Right lobe of liver (tissue), 6 donors: ENCODE results near the gene P2RY6. TPM values are rescaled to one million over a fixed set of nuclear protein-coding genes. Genes with fewer than 3 reads are reported as not detected.

Source experiments
- ATAC-seq, 4 donors: fragments of 200-7000 bp; cut with Tn5 transposase; one replicate each; pipeline ENCODE4 v1.9.1; 2020; ENCODE audit warnings: mild to moderate bottlenecking in 4 of 4, moderate library complexity in 4 of 4
- DNase-seq, 3 donors: peaks; one replicate each; pipeline ENCODE4 v3.0.0-alpha.2; 2020
- H3K27ac ChIP-seq, 3 donors: fragments of 200-600 bp; one replicate each; pipeline ENCODE4 v1.8.0; 2022
- H3K27me3 ChIP-seq, 2 donors: fragments of 200-600 bp; one replicate each; pipeline ENCODE4 v1.8.0; 2022
- H3K36me3 ChIP-seq, 4 donors: fragments of 200-600 bp; sonication (generic) in 1 of 4; one replicate each; pipeline versions ENCODE4 v1.5.1 to v1.8.0; 2017 to 2022; ENCODE audit warnings: control low read depth in 1 of 4
- H3K4me1 ChIP-seq, 4 donors: fragments of 200-600 bp; sonication (generic) in 1 of 4; one replicate each; pipeline versions ENCODE4 v1.5.1 to v1.8.0; 2017 to 2022; ENCODE audit warnings: control low read depth in 1 of 4
- H3K4me3 ChIP-seq, 3 donors: fragments of 200-600 bp; one replicate each; pipeline ENCODE4 v1.8.0; 2022
- H3K9me3 ChIP-seq, 4 donors: fragments of 200-600 bp; sonication (generic) in 1 of 4; one replicate each; pipeline versions ENCODE4 v1.5.1 to v1.8.0; 2017 to 2022; ENCODE audit warnings: control low read depth in 1 of 4
- CTCF ChIP-seq, 4 donors: fragments of 200-600 bp in 3 of 4; fragments of 450-650 bp in 1 of 4; IDR thresholded peaks; one replicate each; pipeline versions ENCODE4 v1.5.1 to v1.8.0; 2016 to 2022; ENCODE audit warnings: antibody characterized with exemption in 4 of 4, mild to moderate bottlenecking in 2 of 4
- POLR2A ChIP-seq: fragments of 450-650 bp; IDR thresholded peaks from one replicate; pipeline ENCODE4 v1.6.1; 2017; ENCODE audit warnings: antibody characterized with exemption, mild to moderate bottlenecking
- WGBS: methylation state at CpG from one replicate; pipeline ENCODE4 v1.1.6; 2018; ENCODE audit warnings: low coverage, low lambda C conversion rate; ENCODE audit not compliant: insufficient coverage; ENCODE audit errors: missing lambda C conversion rate; 5-methylcytosine and 5-hydroxymethylcytosine counted together
- intact Hi-C, 2 donors: fragments of 100-400 bp; cut with DNase I; formaldehyde crosslinking; loops; one replicate each; pipeline versions ENCODE4 v1.11.2 to v1.14.1; 2022
- total RNA-seq, 6 experiments: library from RNA; depleted of rRNA in 2 of 6; stranded (reverse); fragments of >200 nt in 2 of 6; fragmentation: NEBNext Ultra II Directional in 3 of 6; extraction: Animal tissue kit (Norgen Biotek cat#: 25700) in 3 of 6; gene quantifications; one replicate each; pipeline versions ENCODE4 v1.1.0 to v1.2.4, GENCODE V29; 2016 to 2023
- donor health status: DM: no; HTN: yes; CAD: no.
- donor health status: DM: no; HTN: no; CAD: no.
- donor health status: DM: no; HTN: no; CAD: no.
- donor health status: DM: no; HTN: yes; CAD: no.
- donor health status: DM: no; HTN: yes; CAD: no.

Gene P2RY6
- total RNA-seq, 6 experiments from 2014 or later: 0.24 to 1.8 (median 0.62) TPM

DNA sequence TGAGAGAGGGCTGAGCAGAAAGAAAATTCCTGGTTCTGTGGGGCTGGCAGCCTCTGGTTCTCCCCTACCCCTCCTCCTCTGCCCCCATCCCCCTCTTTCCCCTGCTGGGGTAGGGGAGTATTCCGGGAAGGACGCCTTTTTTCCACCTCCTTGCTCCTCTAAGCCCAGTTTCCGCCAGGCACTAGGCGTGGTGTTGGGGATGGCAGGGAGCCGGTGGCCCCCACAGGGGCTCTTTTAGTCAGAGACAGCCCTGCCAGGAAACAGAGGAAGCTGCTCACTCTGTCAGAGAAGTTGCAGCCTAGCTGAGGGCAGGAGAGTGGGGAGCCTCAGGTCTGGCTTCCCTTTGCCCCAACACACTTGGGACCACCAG is 20.4 kb downstream of the P2RY6 start:
- ATAC-seq: no peak
- WGBS: no CpG with 5 or more reads among the region's 5 CpGs

DNA sequence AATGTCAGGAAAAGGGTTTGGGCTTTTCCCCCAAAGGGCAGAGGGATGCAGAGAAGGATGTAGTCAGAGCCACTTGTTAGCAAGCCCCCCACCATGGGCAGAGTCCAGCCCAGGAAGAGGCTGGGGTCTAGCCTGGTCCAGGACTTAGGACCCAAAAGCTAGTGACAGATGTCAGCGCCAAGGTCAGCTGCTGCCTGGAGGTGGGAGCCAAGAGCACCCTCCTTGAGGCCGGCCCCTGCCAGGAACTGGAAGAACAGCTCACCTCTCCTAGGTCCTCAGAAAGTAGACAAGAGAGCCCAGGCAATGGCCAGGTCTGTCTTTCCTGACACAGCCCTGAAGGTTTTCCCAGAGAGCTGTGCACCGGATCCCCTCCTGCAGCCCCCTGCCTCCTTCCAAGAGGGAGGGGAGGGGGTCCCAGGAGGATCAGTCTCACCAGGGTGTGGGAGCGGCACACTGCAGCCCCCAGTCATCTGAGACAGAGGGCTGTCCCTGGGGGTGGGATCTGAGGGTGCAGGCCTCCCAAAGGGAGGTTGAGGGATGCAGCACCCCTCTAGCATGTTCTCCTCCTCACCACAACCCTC is 21.3 kb downstream of the P2RY6 start:
- no peak overlapping the region for H3K4me3 ChIP-seq
- peak in 1 of 3 donors; percentile 42 for DNase-seq
- H3K4me1 ChIP-seq: peaks cover 0 to 6% (median 3%) of the 10 kb centered on the region in 4 donors
- TF ChIP-seq CTCF (IDR thresholded peaks at IDR 0.05): no peak
- no peak for TF ChIP-seq POLR2A
- 92% methylated on average over 2 of the region's 4 CpGs for WGBS
- H3K9me3 ChIP-seq: no peaks in the 10 kb centered on the region
- H3K36me3 ChIP-seq: no peaks in the 10 kb centered on the region
- no peak for ATAC-seq
- no peak overlapping the region for H3K27ac ChIP-seq
- no peaks in the 10 kb centered on the region for H3K27me3 ChIP-seq
- intact Hi-C loops: loop anchor here in 1 of 2 donors (10.0 kb wide), 1 partner anchor 91 kb away; no protein-coding TSS in a partner anchor

More for the DNA sequence above, 20.4 kb downstream of the P2RY6 start:
- Histone ChIP-seq H3K4me1 (peaks cover 0 to 6% (median 3%) of the 10 kb centered on the region in 4 donors), H3K27ac (no peak overlapping the region), H3K9me3 (no peaks in the 10 kb centered on the region), H3K36me3 (no peaks in the 10 kb centered on the region), H3K4me3 (no peak overlapping the region), H3K27me3 (no peaks in the 10 kb centered on the region)
- DNase-seq: peak in 1 of 3 donors; percentile 43
- intact Hi-C loops: loop anchor here in 1 of 2 donors (10.0 kb wide), 1 partner anchor 92 kb away; no protein-coding TSS in a partner anchor
- TF ChIP-seq POLR2A (no peak), CTCF (IDR thresholded peaks at IDR 0.05) (no peak)

DNA sequence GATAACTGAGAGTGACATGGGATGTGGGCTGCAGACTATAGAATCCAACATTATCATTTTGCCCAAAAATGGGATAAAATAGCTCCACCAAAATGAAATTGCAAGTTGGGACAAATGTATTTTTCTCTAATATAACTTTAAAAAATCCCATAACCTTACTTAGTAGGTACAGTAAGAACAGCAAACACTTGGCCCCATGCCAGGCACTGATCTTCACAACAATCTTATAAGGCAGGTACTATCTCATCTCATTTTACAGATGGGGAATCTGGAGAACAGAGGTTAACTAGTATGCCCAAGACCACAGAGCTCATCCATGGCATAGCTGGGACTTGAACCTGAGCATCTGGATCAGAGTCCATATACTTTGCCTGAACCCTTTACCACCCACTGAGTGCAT is 22.5 kb downstream of the P2RY6 start:
- H3K4me1 ChIP-seq: no peaks in the 10 kb centered on the region
- TF ChIP-seq CTCF (IDR thresholded peaks at IDR 0.05) (no peak), POLR2A (no peak)
- H3K27me3 ChIP-seq: no peaks in the 10 kb centered on the region
- no peaks in the 10 kb centered on the region for H3K36me3 ChIP-seq
- H3K9me3 ChIP-seq: no peaks in the 10 kb centered on the region
- intact Hi-C loops: loop anchor here (5.0 to 10.0 kb wide), 2 partner anchors 90 to 98 kb away; no protein-coding TSS in a partner anchor
- DNase-seq (peak in 1 of 3 donors; percentile 27), ATAC-seq (no peak)
- H3K27ac ChIP-seq: no peak overlapping the region
- H3K4me3 ChIP-seq: no peak overlapping the region

GRCh38 chr11:73295241-73295995 is 23.3 kb downstream of the P2RY6 start:
- H3K36me3 ChIP-seq: no peaks in the 10 kb centered on the region
- TF ChIP-seq CTCF (IDR thresholded peaks at IDR 0.05) (peak; percentile 63 to 91 (median 82)), POLR2A (no peak)
- peak in 2 of 3 donors; percentile 56 to 64 for DNase-seq
- WGBS: 47% methylated on average over 9 of the region's 12 CpGs
- H3K4me3 ChIP-seq: no peak overlapping the region
- H3K9me3 ChIP-seq: no peaks in the 10 kb centered on the region
- ATAC-seq: peak; percentile 56 to 81 (median 76)
- intact Hi-C loops: loop anchor here (5.0 to 10.0 kb wide), 2 partner anchors 89 to 97 kb away; no protein-coding TSS in a partner anchor
- no peaks in the 10 kb centered on the region for H3K27me3 ChIP-seq
- no peaks in the 10 kb centered on the region for H3K4me1 ChIP-seq
- no peak overlapping the region for H3K27ac ChIP-seq
